ENCODE measurements around the gene DPP10.
"Not testable (repeated sequence)": the region's sequence is repeated elsewhere in the genome, so short reads cannot be mapped to it uniquely, and the experiment has no call there.

DPP10 gene

DNA sequence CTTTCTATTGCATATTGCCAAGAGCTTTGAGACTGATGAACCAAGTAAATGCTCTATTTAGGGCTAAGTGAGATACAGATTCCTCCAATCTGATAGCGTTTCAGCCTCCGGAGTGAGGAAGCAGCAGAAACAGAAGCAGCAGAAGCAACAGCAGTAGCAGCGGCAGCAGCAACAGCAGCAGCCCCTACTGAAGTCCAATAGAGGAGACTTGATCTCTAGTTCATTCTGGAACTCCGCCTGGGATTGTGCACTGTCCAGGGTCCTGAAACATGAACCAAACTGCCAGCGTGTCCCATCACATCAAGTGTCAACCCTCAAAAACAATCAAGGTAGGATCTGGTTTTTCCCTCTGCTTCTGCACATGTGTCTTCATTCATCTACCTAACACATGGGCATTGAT, at the start of gene DPP10:
Gene DPP10 (plus strand): TSS at position 132 of the 400 bp plus-strand sequence.
- peak; percentile 47 for DNase-seq

DNA sequence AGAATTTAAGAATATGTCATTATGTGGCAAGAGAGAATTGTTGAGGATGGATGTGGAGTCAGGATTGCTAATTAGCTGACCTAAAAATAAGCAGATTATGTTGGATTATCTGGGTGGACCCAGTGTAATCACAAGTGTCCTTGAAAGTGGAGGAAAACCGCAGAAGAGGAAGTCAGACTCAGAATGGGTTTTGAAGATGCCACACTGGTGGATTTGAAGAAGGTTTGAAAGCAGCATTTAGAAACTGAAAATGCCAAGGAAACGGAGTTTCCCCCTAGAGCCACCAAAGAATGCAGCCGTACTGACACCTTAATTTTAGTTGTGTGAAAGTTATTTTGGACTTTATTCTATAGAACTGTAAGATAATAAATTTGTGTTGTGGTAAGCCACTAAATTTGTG, 41.6 kb upstream of the DPP10 start:
- no peak for DNase-seq

DNA sequence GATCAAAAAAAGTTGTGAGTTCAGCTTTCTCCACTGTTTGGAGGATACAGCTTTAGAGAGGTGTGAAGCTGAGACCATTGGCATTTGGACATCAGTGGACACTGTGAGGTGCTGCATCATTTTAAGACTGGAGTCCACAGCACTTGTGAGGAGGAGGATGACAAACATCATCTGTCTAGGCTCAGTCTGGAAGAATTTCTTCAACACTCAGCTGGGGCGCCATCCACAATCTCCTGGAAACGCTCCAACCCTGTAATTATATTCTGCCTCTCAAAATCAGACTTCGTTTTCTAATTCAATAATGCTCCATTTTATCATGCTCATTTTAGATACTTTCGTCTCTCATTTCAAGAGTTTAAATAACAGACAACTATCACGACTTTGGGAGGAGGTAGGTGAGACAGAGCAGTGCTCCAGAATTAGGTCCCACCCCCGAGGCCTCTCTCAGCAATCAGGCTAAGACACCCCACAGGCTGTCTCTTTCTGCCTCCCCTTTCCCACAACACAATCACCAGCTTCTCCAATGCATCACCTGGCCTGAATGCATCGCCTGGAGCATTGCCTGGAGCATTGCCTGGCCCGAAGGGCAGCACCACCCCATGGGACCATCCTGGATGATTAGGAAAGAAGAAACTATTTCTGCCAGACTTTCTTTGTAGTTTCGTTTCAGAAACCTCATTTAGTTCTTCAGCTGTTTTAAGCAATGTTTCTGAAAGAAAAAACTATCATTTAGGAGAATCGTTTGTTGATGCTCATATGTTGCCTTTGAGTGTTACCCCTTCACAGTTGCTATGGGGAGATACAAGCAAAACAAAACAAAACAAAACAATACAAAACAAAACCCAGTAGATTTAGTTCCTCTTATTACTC, 37.0 kb upstream of the DPP10 start:
- no peak for DNase-seq

DNA sequence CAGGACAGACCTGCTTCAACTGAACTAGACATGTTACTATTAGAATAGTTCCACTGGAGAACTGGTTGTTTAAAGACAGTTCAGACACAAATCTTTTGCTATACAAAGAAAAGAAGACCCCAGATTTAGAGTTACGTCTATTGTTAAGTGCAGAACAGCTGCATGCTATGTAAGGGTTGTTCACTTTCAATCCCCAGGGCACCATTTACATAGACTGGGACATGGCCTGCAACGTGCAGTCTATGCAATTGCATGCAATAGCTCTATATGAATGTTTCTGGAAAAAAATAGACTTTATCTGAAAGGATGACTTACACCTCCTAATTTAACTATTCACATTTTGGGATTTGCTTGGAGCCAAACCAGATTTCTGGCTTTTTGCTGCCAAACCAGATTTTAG, 36.1 kb upstream of the DPP10 start:
- DNase-seq = no peak

DNA sequence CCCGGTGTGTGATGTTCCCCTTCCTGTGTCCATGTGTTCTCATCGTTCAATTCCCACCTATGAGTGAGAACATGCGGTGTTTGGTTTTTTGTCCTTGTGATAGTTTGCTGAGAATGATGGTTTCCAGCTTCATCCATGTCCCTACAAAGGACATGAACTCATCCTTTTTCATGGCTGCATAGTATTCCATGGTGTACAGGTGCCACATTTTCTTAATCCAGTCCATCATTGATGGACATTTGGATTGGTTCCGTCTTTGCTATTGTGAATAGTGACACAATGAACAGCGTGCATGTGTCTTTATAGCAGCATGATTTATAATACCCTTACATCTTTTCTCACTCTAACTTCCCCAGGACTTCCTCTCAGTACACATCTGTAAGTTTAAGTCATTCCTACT, 35.1 kb upstream of the DPP10 start:
- DNase-seq = not testable (repeated sequence)

DNA sequence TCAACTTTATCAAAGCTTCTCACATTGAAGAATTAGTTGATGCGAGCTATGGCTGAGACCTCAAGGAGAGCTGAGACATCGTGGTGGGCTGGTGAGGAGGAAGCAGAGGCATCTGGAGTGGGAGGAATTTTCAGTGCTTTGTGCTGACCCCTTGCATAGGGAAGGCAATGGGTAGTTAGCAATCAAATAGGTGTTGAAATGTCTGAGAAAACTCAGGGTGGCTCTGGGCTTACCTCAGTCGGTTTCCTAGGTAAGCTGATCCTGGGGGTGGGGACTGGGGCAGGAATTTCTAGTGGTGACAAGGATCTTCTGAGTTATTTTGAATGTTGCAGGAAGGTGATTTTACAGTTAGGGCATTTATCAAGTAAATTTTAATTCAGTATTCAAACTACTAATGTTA, 20.7 kb upstream of the DPP10 start:
- no peak for DNase-seq

DNA sequence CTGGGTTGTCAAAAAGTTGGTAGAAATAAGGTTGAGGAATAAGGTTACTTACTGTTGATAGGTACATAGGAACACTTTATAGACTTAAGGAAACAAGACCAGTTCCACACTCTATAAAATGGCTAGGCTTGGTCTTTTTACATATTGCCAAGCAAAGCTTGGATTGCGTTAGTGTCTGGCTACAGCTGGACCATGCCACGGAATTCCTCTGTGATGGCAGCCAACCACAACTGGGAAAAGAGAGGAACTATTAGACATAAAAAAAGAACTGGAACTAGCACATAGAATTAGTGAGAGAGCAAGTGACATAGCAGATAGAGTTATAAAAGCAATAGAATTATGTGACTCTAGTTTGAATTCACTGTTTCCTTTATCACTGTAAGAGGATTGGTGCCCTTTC, 17.7 kb upstream of the DPP10 start:
- DNase-seq = no peak

DNA sequence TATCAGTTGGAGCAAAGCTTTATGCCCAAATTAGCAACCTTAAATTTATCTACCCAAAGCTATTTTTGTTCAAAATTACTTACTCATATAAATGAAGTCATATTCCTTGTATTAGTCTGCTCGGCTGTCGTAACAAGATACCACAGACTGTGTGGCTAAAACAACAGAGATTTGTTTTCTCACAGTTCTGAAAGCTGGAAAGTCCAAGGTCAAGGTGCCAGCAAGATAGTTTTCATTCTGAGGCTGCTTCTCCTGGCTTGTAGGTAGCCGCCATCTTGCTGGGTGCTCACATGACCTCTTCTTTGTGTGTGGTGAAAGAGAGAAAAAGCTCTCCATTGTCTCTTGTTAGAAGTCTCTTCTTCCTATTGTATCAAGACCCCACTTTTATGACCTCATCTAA, 15.7 kb upstream of the DPP10 start:
- DNase-seq = no peak

DNA sequence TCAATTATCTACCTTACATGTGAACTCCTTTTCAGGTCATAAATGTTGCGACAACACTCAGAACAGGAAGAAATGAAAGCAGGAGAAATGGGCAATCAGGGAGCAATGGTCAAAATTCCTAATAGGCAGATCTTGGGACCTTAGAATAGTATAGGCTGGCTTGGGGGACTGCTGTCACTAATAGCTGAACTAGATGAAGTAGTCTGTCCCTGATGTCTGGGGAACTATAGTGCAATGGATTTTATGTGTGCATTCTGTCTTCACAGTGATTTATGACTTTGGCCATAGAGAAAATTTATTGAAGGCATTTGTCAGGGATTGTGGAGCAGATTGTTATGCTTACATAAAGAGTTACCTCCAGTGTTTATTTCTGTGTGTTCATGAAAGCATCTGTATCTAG, 6.1 kb upstream of the DPP10 start:
- DNase-seq = no peak

DNA sequence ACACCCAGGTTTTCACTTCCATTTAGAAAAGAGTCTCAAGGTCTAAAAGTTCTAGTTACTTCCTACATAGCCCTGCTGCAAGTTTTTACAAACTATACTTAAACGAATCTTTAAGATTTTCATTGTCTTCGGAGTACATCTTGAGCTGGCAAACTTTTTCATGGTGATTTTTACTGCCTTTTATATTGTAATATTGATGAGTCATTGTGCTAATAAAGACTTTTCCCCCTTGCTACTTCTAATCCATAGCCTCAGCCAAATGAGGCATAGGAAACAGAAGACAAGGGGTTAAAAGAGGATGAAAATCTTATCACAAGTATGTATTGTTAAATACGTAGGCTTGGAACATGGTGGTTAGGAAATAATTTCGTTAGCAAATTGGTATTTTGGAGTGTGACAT, 4.1 kb downstream of the DPP10 start:
- no peak for DNase-seq

DNA sequence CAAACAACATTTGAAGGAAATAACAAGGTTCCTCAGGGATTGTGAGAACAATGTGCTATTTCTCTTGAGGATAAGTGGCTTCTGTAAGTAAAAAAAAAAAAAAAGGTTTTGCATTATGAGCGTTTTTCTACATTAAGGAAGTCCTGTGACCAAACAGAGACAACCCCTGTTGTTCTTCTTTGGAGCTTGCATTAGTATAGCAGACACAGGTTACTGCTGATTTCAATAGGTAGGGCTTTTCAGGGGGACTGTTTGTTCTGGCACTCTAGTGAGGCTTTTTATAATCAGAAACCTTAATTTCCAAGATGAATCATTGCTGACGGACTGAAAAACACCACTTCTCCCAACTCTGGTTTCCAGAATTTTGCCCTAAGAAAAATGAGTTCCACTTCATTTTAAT, 8.2 kb downstream of the DPP10 start:
- DNase-seq = no peak

DNA sequence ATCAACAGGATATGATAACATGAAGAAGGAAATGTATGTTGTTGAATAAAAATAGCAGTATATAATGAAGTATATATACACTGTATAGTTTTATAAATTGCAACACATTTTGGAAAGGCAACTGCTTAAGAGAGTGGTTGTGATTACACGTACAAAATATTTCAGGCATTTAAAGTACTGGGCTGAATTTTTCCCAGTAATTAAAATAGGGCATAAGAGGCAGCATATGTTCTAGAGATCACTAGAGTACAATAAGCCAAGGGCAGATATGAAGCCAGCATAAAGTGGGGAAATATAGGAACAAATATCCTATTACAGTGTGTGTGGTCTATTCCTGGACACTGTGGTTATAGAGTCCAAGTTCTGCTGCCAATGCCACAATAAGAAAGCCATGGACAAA, 14.1 kb downstream of the DPP10 start:
- DNase-seq = no peak

DNA sequence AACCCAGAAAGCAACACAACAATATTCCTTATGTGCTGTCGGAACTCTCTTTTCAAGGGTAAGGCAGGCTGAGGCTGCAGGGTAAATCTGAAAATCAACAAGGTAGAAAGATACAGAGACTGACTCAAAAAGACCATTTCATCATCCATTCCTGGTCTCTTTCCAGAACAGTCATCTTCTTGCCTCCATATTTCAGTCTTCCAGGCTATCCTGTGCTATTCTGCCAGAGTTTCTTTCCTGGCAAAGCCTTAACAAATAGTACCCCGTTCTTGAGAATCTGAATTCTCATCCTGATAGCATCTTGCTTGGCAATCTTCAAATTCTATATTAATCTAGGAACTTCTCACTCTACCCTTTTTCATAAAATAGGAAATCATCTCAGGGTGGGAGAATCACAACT, 15.5 kb downstream of the DPP10 start:
- DNase-seq = no peak

DNA sequence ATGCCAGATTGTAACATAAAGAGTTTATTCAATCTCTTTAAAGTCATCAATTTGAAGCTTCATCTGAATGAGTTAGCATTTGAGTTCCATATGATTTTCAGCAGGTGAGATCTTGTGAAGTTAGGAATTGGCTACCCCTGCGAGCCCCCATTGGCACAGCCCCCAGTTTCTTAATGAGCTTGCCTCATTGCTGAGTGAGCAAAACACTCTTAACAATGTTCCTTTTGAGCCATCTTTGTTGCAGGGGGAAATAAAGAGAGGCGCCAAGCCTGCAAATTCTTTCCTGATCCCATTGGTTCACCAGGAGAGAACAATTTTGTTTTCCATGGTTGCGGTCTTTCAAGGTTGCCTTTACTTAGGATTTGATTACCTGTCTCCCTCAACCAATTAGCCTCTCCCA, 18.7 kb downstream of the DPP10 start:
- no peak for DNase-seq

DNA sequence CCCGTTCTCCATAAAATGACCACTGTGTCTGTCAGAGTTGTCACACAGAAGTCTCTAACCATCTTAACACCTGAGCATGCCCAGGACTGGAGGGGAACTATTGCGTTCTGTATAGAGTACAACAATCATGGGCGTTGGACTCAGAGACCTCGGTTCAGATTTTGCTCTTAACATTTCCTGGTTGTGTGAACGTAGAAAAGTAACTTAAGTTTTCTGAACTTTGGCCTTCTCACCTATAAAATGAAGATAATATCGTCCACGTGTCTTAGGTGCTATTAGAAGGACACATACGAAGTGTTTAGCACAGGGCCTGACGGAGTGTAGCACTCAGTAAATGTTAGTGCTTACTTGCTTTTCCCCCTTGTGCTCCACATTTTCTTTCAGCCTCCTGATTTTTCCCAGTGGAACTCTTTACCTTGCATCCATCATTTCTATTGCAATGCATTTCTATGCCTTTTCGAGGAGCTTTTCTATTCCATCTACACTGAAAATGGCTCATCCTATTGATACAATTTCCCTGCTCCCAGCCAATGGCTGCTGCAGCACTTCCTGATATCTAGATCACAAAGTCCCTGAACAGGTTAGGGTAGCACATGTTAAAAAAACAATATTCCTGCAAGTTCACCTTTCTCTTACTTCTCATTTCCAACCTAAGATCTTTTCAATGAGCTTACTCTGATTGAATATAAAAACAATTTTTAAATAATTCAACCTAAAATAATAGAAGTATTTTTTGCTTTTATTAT, 22.7 kb downstream of the DPP10 start:
- no peak for DNase-seq

DNA sequence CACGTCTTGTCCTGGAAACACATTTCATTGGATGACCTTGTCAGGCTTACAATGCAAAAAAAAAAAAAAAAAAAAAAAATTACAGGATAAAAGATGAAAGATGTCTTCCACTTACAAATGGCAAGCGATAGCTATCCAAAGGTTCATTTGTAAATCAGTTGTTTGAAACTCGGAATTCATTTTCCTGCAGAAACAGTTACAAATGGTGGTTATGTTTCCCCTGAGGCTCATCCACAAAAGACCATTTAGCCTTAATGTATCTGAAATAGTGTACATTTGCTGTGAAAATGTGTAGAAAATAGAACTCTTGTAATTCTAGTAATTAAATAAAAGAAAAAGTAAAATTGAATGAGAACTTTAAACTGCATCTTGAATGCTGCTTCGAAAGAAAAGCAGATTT, 25.9 kb downstream of the DPP10 start:
- DNase-seq = no peak

DNA sequence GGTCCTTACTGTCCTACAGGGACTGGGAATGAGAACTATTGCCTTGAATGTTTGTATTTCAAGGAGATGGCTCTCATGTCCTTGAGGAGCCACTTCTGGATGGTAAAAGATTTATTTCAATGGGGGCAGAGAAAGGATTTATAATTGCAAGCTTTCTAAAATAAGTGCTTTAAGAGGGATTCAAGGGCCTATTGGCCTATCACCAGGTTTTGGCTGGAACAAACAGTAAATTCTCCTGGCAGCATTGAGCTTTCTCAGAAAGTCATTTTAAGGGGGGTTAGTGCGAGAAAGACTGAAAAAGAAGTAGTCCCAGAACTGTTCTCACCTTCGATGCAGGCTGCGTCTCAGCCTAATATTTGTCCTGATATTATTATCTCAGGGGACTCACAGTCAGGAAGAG, 29.8 kb downstream of the DPP10 start:
- DNase-seq = no peak

DNA sequence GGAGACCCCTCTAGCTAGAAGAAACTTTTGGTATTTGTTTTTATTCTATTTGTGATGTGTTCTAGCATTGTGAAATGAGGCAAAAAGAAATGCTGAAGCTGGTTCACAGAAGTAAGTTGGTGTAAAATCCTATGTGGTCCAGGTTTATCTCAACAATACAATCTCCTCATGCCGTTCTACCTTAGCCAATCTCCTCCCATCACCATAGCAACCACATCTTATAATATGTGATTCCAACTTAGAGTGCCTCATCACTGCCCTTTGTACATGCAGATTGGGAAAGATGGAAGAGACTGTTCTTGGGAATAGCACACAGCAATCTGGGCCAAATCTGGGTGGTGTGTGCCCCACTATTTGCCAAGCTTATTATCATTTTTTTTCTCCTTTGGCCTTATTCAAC, 30.3 kb downstream of the DPP10 start:
- DNase-seq = no peak

DNA sequence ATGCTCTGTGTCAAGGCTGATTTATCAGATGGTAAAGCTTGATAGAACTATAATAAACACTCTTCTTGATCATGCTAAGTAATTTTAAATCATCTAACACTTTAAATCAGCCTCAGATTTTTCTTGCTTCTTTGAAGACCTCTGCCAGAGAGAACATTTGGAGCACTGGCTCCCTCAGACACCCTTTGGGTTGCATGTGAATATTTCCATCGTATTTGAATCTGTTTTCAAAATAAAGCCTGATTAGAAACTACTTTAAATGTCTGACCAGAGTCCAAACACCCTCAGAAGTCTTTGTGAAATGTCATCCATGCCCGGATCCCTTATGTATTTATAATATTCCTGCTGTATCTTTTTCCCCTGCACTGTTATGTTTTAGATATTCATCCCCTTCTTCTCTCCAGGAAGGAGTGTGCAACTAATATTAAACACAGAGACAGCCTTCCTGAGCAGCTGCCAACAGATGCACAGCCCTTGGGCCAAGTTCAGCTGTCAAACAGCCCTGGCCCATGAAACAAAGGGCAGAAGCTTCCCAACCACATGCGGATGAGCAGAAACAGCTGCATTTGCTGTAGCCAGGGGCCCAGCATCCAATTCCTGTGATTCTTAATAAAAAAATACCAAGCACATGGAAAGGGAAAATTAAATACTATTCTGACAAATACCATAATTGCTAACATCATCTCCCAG, 46.5 kb downstream of the DPP10 start:
- no peak for DNase-seq

DNA sequence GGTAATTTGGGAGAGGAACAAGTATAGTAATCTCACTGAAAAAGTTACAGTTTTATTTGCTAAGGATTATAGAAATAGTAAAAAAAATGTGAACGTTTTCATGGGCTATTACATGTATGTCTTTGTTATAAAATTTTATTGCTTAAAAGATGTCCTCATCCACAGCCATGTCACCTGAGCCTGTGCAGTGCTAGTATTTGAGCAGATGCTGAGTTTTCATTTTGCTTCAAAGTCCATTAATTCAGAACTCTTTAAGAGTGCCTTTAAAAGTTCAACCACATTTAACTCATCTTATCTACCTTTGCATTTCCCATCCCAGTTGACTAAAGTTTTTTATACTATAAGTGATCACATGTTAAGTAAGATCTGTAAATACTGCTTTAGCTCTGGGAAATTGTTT, 52.6 kb downstream of the DPP10 start:
- no peak for DNase-seq

DNA sequence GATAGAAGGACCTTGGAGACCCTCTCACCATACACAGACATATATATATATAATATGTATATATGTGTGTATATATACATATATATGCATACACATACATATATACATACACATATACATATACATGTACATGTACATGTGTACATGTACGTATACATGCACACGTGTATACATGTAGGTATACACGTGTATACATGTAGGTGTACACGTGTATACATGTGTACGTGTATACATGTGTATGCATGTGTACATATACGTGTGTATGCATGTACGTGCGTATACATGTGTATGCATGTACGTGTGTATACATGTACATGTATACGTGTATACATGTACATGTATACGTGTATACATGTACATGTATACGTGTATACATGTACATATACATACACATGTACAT, 54.5 kb downstream of the DPP10 start:
- no peak for DNase-seq

DNA sequence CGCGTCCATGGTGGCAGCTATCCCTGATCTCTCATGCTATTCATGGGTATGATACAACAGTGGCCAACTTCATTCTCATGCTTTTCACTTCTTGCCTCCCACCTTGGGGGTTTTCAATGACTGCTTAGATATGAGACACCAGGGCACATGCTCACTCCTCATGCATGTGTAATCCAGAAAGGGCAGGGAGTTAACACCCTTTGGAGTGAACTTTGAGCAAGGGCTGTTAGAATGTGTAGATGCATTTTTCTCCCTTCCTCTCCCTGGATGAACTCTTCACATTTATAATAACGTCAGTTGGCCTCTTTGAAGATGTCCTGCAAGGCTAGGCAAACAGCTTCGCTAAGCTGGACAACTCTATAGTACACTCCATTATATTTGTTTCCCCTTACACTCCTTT, 56.7 kb downstream of the DPP10 start:
- DNase-seq = no peak

DNA sequence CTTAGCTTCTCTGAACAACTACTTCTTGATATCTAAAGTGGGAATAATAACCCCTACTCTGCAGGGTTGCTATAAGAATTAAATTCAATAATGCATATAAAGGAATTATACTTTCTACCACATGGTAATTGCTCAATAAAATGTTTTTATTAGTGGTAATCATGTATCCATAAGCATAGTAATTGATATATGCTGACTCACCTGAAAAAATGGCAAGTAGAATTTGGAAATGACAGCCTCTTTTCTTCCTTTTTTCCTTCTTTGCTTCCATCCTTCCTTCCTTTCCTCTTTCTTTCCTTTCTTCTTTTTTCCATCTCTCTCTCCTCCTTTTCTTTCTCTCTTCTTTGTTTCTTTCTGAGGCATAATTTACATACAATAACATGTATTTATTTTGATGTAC, 65.3 kb downstream of the DPP10 start:
- no peak for DNase-seq

DNA sequence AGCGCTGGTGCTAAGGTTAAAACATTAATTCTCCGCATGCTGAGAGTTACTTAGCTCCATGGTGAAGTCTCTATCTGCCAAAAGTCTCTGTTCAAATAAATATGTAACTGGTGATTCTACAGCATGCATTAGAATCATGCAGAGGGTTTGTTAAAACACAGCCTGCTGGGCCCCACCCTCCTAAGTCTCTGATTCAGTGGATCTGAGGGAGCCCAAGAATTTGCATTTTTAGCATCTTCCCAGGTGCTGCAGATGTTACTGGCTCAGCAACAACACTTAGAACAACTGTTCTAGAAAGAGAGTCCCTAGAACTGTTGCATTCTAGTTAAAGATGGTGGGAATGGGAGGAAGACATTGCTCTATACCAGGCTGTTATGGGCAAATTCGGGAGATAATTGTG, 73.4 kb downstream of the DPP10 start:
- no peak for DNase-seq

Measured in activated CD8-positive, alpha-beta memory T cell treated with anti-CD3 and anti-CD28 coated beads, Interleukin-2, amount 50 U/mL, for 48 hours (primary cell).